Retina (tissue), 1 donor: ENCODE data around the gene RRBP1.

Experiments
- DNase-seq: peaks from one replicate; pipeline ENCODE4 v3.0.0-alpha.2; 2016

RRBP1 gene

DNA sequence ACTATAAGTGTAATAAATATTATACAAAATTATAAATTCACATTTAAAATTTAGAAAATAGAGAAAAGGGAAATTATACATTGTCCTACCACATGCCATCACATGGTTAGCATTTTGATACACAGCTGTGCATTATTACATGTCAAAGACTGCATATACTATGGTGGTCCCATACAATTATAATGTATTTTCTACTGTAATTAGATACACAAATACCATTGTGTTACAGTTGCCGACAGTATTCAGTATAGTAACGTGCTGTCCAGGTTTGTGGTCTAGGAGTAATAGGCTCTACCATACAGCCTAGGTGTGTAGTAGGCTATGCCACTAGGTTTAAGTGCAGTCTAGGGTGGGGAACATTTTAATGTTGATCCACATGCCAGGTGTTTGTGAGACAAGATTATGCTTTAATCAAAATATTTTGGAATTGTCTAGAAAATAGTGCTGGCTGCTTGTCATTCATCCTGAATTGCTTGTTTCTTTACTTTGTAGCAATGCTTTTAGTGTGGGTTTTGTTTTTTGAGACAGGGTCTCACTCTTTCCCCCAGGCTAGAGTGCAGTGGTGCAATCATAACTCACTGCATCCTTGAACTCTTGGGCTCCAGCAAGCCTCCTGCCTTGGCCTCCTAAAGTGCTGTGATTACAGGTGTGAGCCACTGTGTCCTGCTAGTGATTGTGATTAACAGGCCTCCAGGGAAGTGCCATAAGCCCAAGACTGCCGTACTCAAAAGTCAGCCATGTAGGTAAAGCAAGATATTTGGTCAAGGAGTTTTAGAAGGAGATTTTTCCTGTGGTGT lies 73.1 kb downstream of the RRBP1 start:
- DNase-seq, result no peak

DNA sequence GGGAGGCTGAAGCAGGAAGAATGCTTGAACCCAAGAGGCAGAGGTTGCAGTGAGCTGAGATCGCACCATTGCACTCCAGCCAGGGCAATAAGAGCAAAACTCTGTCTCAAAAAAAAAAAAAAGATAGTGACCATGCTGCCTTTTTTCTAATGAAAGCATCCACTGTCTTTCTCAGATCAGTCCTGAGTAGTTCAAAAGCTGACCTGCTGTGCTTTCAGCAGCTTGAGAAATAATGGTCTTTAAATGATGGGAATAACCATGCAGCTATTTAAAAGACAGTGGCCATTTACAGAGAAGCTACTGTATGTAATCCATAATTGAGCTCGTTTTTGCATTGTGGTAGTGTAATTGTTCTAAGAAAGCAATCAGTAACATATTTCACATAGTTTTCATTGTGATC lies 76.0 kb downstream of the RRBP1 start:
- no peak for DNase-seq

DNA sequence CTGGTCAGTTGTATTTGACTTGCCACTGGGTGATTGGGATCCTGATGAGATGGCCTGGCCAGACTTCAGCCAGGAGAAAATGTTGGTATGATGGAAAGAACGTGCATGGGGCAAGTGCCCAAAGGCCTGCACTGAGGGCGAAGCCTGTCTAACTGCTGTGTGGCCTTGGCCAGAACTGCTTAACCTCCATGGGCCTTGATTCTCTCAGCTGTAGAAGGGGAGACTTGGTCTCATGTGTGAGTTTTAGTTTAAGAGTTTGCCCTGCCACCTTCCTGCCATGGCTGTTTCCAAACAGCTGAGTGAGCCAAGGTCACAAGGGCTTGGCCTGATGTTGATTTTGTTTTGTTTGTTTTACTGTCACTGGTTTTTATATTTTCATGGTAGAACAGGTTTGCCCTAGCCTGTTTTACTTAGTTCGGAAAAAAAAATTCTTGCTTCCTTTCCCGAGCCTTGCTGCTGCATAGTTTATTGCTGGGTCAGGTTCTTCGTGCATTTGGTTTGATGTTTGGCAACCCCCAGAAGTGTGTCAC lies 76.8 kb downstream of the RRBP1 start:
- DNase-seq, result no peak

DNA sequence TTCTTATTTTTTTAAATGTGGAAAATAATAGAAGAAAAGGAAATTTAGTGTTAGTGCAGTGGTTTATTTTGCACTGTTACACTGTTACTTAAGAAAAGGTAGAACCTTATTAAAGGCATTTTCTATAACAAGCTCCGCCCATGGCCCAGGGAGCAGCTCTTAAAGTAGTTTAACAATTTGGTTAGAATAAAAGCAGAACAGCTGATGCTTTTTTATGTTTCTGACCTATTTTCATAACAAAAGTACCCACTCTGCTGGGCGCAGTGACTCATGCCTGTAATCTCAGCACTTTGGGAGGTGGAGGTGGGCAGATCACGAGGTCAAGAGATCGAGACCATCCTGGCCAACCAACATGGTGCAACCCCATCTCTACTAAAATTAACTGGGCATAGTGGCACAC lies 79.5 kb downstream of the RRBP1 start:
- no peak for DNase-seq

DNA sequence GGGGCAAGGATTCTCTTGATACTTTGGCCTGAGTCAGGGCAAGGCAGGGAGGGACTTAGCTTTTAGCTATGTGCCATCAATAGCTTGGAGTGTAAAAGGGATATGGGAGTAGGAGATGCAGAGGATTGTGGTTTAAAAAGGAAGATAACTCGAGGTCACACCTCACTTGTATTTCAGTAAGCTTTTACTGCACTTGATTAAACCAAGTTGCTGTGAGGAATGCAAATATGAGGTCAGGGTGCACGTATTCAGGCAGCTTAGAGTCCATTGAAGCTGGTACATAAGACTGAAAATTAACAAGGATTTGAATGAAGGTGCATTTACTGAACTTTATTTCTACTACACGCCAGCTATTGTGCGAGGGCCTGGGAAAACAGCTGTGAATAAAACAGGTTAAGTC lies 80.1 kb downstream of the RRBP1 start:
- DNase-seq, result no peak

DNA sequence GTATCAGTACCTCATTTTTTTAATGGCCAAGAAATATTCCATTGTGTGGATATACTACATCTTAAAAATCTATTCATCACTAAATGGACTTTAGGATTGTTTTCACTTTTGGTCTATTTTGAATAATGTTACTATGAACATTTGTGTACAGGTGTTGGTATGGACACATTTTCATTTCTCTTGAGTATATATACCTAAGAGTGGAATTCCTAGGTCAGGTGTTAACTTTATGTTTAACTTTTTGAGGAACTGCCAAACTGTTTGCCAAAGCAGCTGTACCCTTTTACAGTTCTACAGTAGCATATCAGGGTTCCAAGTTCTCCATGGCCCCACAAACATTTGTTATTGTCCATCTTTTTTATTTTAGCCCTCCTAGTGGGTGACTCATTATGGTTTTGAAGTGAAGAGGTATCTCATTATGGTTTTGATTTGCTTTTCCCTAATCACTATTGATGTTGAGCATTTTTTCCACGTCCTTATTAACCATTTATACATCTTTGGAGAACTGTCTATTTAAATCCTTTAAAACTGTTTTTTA lies 84.0 kb downstream of the RRBP1 start:
- DNase-seq, result no peak

DNA sequence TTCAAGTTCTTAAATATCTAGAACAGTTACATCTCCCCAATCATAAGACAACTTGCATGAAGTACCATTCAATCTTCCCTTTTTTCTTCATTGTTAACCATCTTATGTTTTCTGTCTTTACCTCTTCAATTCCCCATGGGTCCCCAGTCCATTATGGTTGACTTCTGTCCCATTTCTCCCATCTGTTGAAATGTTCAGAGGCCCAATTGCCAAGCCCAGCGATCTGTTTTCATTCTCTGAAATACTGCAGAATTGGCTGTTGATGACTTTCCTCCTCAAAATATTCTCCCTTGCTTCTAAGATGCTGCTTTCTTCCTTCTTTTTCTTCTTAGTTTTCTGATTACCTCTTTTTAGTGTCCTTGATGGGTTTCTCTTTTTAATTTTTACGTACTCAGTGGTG lies 86.2 kb downstream of the RRBP1 start:
- no peak for DNase-seq

DNA sequence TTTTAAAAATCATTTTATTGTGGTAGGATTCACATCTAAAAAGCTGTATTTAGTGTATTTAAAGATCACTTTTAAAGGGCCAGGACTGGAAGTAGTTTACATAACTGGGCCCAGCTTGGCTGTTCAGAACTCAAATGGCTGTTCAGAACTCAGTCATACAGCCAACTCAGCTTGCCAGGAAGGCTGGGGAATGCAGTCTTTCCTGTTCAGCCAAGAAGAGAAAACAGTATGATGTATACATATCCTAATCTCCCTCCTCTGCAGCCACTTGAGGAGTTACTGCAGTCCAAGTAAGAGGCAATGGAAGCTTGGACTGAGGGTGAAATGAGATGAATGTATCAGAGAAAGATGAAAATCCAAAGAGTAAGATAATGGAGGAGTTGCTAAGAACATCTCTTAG lies 87.6 kb downstream of the RRBP1 start:
- DNase-seq, result no peak

DNA sequence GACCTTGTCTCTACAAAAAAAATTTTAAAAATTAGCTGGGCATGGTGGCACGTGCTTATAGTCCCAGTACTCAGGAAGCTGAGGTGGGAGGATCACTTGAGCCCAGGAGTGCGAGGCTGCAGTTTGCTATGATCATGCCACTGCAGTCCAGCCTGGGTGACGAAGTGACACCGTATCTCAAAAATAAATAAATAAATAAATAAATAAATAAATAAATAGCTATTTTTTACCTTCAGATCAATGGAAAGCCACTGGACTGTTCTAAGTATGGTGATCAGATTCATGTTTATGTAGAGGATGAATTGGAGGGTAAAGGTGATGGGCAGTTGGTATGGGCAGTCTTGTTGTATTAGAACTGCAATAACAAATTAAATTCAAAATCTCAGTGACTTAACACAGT lies 88.1 kb downstream of the RRBP1 start:
- DNase-seq, result no peak

DNA sequence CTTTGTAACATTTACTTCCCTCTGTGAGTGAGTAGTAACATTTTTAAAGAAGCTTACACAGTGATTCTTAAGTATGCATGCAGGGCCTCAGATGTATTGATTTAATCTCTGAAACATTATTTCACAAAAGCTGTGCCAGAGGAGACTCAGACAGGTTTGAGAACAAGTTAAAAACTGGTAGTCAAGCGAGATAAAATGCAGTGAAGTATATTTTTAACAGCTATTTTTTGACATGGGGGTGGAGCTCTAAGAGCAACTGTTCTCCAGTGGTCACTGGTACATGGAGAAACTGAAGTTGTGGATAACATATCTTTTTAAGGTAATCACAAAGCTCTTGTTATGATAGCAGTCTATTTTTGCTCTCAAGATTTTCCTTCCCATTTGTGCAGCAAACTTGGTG lies 91.8 kb downstream of the RRBP1 start:
- no peak for DNase-seq

DNA sequence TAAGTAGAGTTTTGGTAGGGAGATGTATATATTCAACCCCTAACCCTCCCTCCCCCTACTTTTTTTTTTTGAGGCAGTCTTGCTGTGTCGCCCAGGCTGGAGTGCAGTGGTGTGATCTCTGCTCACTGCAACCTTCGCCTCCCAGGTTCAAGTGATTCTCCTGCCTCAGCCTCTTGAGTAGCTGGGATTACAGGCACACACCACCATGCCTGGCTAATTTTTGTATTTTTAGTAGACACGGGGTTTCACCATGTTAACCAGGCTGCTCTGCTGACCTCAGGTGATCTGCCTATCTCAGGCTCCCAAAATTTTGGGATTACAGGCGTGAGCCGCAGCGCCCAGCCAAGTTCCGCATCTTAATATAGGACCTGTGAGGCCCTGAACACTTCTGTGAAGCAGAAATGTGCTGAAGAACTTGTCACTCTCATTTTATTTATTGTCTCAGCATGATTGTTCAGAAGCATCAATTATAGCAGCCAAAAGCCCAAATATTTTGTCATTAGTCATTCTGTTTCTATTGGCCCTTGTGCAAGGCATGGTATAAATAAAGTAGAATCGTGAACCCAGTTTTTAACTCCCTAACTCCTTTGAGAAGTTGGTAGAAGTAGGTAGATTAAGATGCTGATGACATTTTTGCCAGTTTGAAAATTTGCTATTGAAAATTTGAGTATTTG lies 92.7 kb downstream of the RRBP1 start:
- DNase-seq, result no peak

DNA sequence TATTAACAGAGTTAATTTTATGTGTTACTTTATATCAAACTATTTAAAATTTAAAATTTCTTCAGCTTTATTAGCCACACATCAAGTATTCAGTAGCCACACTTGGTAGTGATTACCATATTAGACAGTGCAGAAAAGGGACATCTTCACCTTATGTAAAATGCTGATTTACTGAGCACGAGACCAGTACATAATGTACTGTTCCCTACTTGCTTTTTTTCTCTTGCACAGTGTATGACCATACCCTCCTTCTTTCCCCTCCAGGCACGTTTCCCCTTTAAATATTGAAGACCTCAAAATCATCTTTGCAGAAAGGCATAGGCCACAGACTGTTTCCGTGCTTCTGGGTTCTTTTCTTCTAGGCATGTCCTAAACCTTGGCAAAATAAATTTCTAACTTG lies 94.2 kb downstream of the RRBP1 start:
- DNase-seq, result no peak

DNA sequence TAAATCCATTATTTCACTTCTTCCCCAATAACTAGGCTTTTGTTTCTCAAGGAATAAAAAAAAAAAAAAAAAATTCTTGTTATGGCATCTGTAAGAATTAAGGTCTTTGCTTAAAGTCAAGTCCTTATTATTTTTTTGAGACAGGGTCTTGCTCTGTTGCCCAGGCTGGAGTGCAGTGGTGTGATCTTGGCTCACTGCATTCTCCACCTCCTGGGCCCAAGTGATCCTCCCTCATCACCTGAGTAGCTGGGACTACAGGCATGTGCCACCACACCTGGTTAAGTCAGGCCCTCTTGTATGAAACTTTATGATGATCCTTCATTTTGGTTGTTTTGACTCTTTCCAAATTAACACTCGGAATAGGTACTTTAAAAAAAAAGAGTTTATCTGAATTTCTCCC lies 94.9 kb downstream of the RRBP1 start:
- DNase-seq, result no peak

DNA sequence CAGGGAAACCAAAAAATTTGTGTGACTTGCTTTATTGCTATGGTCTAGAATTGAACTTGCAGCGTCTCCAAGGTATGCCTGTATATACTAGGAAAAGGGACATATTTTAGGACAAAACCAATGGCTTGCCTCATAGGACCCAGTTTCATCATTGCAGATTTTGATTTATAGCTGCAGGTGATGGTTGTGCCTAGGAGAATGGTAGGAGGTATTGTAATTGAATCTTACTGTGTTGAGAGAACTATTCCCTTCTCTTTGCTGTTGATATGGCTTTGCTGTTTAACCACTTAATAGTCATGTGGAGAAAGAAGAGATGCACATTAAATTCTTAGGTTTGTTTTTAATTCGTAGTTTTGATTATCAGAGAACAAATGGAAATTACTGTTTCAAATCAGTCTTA lies 95.8 kb downstream of the RRBP1 start:
- DNase-seq, result no peak

DNA sequence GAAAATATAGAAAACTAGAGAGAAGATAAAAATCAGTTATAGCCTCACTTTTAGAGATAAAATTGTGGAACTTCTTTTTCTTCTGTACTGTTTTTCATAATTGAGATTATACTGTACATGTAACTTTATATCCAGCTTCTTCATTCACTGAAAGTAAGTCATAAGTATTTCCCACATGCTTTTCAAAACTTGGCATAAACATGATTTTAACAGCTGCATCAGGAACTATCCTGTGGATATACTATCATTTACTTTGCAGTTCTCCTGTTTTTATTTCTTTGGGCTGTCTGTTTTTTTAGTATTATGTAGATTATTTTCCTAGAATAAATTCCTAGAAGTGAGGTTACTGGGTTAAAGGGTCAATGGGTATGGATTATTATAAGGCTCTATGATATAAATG lies 97.4 kb downstream of the RRBP1 start:
- DNase-seq, result no peak

DNA sequence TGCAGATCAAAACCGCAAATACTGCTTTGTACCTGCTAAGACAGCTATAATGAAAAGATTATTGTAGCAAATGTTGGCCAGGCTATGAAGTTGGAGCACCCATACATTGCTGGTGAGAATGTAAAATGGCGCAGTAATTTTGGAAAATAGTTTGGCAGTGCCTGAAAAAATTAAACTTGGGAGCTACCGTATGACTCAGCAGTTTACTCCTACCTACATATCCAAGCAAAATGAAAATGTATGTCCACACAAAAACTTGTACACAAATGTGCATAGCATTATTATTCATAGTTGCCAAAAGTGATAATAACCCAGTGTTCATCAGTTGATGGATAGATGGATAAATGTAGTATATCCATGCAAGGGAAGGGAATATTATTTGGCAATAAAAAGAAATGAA lies 98.9 kb downstream of the RRBP1 start:
- DNase-seq, result no peak

DNA sequence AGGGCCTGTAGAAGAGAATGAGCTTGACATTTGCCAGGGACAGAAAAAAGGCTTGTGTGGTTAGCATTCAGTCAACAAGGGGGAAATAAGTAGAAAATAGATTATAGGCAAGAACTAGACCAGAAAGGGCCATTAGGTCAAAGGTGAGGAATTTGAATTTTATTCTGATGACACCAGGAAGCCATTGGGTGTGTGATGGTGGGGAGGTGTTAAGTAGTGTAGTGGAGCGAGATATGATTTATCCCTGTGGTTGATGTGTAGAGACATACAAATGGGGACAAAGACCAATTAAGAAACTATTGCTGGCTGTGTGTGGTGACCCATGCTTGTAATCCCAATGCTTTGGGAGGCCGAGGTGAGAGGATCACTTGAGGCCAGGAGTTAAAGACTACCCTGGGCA lies 101.1 kb downstream of the RRBP1 start:
- no peak for DNase-seq

DNA sequence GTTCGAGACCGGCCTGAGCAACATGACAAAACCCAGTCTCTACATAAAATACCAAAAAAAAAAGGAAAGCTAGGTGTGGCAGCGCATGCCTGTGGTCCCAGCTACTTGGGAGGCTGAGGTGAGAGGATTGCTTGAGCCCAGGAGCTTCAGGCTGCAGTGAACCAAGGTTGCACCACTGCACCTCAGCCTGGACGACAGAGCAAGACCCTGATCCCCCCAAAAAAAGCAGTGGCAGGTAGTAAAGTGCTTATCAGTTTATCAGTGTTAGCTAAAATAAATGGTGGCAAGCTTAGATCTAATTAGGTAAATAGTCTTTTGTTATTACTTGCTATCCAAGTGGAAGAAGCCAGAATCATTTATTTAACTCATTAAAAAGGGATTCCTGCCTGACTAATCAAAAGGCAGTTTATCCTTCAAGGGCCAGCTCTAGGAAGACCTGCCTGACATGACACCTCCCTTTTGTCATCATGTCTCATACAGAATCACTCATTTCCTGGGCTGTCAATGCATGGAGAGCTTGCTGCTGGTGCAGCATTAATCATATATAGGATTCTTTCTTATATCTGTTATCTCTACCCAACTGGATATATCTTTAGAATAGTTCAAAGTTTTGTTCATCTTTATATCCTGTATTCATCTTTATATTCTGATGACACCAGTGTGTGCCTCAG lies 102.5 kb downstream of the RRBP1 start:
- no peak for DNase-seq

DNA sequence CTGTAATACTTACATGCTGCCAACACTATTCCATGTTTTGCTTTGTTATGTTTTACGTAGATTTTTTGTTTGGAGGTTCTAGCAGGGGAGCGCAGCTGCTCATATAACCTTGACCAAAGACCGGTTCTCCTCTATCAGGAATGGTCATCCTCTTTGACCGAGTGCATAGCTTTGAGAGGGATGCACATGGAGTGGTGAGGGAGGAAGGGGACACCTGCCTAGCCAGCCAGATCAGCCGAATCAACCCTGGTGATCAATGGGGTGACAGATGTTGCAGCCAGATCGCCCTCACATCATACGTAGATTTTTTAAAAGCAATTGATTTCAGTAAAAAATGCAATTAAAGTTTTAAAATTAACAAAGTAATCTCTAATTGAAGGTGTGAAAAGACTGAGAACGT lies 105.8 kb downstream of the RRBP1 start:
- no peak for DNase-seq

DNA sequence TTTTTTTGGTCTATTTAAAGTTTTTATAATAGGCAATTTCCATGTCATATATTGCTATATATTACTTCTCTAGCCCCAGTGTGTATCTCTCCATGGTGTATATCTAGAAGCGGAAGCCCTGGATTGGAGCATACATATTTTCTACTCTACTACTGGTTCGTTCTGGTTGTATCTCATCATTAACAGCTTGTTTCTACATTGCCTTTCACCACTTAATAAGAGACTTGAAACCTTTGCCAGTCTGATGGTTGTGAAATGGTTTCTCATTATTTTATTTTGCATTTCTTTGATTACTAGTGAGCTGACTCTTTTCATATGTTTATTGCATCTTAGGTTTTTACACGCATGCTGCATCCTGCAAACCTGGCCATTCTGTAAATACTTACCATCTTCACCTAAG lies 108.6 kb downstream of the RRBP1 start:
- DNase-seq, result no peak

DNA sequence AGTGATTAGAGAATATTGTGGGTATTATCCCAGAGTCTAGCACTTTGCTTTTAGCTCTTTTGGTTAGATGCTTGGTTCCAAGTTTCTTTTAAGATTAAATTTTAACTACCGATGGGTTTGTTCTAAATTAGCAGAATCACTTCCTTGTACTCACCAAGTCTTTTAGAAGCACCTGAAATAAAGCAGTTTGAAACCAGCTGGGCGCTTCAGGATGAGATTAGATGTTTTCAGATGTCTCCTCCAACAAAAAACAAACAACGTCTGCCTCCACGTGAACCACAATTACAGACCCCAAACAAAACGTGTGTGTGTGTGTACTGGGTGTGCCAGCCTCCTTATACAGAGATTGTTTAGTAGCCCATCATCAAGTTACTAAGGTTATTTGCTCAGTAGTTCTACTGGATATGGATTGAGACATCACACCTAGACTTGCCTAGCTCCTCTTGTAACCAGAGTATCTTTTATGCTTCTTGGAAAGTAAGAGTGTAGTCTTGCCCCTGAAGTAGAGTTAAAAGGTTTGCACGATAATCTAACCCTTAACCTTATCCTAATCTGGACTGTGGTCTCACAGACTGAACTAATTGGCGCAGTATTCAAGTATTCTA lies 109.9 kb downstream of the RRBP1 start:
- DNase-seq, result no peak

DNA sequence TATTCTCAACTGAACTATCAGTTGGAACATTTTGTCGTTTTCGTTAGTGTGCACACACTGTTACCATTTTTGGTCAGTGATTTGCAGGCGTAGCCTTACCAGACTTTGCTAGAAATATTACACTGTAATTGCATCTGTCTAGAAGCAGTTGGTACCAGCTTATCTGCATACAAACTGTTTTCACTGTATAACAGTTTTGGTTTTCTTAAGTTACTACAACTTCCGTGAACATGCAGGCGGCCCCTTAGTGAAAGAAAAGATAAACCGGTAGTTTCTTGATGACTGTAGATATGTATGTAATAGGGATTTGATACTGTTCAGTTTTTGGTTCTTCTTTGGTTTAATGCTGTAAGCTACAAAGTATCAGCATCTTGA lies 110.9 kb downstream of the RRBP1 start:
- DNase-seq, result no peak
